AG04450 (cell line): ENCODE data around the gene HSPB6. TPM values are rescaled to one million over a fixed set of nuclear protein-coding genes. Genes with fewer than 3 reads are reported as not detected.

Experiments
- CTCF ChIA-PET: fragments of 300-600, 350-600 bp; formaldehyde crosslinking; extraction: SDS; loops from one replicate; lab custom pipeline; 2022; ENCODE audit warnings: antibody characterized with exemption, inconsistent platforms; lab: Charles Lee
- POLR2A ChIA-PET: fragments of 350-600 bp; formaldehyde crosslinking; extraction: SDS; loops from one replicate; lab custom pipeline; 2021; ENCODE audit warnings: antibody characterized with exemption, inconsistent platforms; lab: Yijun Ruan, JAX
- DNase-seq: peaks from one replicate; pipeline ENCODE4 v3.0.0-alpha.2; 2011; ENCODE audit warnings: low read depth, low spot score
- H3K27ac ChIP-seq: one replicate; pipeline ENCODE4 v1.5.1; 2012; ENCODE audit warnings: low read depth, low read length, control low read depth
- H3K27me3 ChIP-seq: one replicate; pipeline ENCODE4 v1.6.0; 2012; ENCODE audit warnings: low read length; ENCODE audit not compliant: control insufficient read depth, insufficient read depth
- H3K4me3 ChIP-seq: 2 replicates; pipeline ENCODE4 v1.5.1; 2011; ENCODE audit warnings: mild to moderate bottlenecking, low read depth, low read length, control low read depth
- H3K9me3 ChIP-seq: 2 replicates; pipeline ENCODE4 v1.5.1; 2012; ENCODE audit warnings: low read length; ENCODE audit not compliant: control insufficient read depth, insufficient read depth
- polyA plus RNA-seq: library from polyadenylated mRNA; depleted of rRNA; stranded (reverse); fragments of >200 nt; gene quantifications from 2 replicates; pipeline ENCODE4 v1.2.3, GENCODE V29; 2011
- TF ChIP-seq, protein P1 (sequence below): IDR thresholded peaks from 2 replicates; pipeline ENCODE4 v1.5.1; 2011; ENCODE audit warnings: low read depth, low read length, control low read depth, inconsistent platforms

Gene HSPB6
- polyA plus RNA-seq, 1 experiment = 31.7 TPM

DNA sequence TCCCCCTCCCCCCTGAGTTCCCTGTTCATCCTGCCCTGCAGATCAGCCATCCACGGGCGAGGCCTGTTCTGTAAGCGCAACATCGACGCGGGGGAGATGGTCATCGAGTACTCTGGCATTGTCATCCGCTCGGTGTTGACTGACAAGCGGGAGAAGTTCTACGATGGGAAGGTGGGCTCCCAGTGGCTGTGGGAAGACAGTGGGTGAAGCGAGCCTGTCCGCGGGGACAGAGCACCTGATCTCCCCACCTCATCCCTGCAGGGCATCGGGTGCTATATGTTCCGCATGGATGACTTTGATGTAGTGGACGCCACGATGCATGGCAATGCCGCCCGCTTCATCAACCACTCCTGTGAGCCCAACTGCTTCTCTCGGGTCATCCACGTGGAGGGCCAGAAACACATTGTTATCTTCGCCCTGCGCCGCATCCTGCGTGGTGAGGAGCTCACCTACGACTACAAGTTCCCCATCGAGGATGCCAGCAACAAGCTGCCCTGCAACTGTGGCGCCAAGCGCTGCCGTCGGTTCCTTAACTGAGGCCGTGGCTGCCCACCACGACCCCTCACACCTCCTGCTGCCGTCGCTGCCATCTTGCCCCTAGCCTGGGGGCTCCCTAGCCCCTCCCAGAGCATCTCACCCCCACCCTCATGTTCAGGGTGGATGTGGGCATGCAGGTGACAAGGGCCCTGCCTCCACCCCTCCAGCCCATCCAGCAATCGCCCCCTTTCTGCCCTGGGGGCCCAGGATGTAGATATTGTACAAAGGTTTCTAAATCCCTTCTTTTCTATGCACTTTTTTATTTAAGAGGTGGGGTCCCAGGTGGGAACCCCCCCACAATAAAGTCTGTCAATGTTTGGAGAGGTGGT lies 18.6 kb downstream of the HSPB6 start:
- ChIA-PET CTCF (no interaction called here), POLR2A (interaction anchor here (0.7 kb wide), 1 partner anchor 10 kb away, joined by 3 read pairs; the partner anchor contains the start of gene LIN37)
- H3K4me3 ChIP-seq = no peak overlapping the region
- no peaks in the 10 kb centered on the region; the same call in 1 of the 2 replicates for H3K9me3 ChIP-seq
- DNase-seq = no peak
- H3K27me3 ChIP-seq = no peaks in the 10 kb centered on the region
- H3K27ac ChIP-seq = no peak overlapping the region
- TF ChIP-seq, protein P1, sequence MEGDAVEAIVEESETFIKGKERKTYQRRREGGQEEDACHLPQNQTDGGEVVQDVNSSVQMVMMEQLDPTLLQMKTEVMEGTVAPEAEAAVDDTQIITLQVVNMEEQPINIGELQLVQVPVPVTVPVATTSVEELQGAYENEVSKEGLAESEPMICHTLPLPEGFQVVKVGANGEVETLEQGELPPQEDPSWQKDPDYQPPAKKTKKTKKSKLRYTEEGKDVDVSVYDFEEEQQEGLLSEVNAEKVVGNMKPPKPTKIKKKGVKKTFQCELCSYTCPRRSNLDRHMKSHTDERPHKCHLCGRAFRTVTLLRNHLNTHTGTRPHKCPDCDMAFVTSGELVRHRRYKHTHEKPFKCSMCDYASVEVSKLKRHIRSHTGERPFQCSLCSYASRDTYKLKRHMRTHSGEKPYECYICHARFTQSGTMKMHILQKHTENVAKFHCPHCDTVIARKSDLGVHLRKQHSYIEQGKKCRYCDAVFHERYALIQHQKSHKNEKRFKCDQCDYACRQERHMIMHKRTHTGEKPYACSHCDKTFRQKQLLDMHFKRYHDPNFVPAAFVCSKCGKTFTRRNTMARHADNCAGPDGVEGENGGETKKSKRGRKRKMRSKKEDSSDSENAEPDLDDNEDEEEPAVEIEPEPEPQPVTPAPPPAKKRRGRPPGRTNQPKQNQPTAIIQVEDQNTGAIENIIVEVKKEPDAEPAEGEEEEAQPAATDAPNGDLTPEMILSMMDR = no peak

GRCh38 chr19:35736913-35737886 lies 19.6 kb downstream of the HSPB6 start:
- no peak overlapping the region for H3K4me3 ChIP-seq
- no peak overlapping the region for H3K27ac ChIP-seq
- ChIA-PET CTCF (no interaction called here), POLR2A (interaction anchor here (0.6 to 0.8 kb wide), 4 partner anchors 11 to 35 kb away, joined by 3 to 4 read pairs (median 3); partner anchors contain the start of gene LIN37)
- no peaks in the 10 kb centered on the region; the same call in 1 of the 2 replicates for H3K9me3 ChIP-seq
- TF ChIP-seq, protein P1 = 0 out of 2 replicates have a peak, but pooled peaks have one; percentile 9
- no peaks in the 10 kb centered on the region for H3K27me3 ChIP-seq
- DNase-seq = no peak

DNA sequence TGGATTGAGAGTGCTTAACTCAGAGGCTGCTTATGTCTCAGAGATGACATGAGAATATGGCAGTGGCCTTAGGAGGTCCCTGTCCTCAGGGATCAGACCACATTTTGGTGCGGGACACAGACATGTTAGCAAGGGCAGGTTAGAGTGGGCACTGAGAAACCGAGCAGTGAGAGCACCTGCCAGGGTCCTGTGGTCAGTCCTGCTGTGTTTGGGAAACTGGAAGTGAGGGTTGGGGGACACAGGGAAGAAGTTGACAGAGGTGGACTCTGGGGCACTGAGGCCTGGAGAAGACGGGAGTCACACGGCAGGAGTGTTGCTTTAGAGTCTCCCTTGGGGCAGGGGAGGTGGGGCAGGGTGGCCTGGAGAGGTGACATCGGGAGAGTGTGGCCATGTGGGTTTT lies 21.9 kb downstream of the HSPB6 start:
- Histone ChIP-seq H3K27me3 (no peaks in the 10 kb centered on the region), H3K4me3 (no peak overlapping the region), H3K9me3 (no peaks in the 10 kb centered on the region; the same call in 1 of the 2 replicates), H3K27ac (no peak overlapping the region)
- TF ChIP-seq, protein P1 = no peak
- no peak for DNase-seq
- POLR2A ChIA-PET = no interaction called here
- CTCF ChIA-PET = no interaction called here

- H3K9me3 ChIP-seq = no peaks in the 10 kb centered on the region; the same call in 1 of the 2 replicates
- no peaks in the 10 kb centered on the region for H3K27me3 ChIP-seq
- ChIA-PET CTCF (no interaction called here), POLR2A (no interaction called here)
- no peak overlapping the region for H3K27ac ChIP-seq
- no peak for DNase-seq
- TF ChIP-seq, protein P1 = no peak
- H3K4me3 ChIP-seq = no peak overlapping the region
These were observed 22.6 kb downstream of the HSPB6 start for GRCh38 chr19:35734273-35734672.
